Measurements from ENCODE around the gene POC1A. TPM values are rescaled to one million over a fixed set of nuclear protein-coding genes. Genes with fewer than 3 reads are reported as not detected.

Gene POC1A
- total RNA-seq, 1 experiment from 2014 or later, result 29.0 TPM

DNA sequence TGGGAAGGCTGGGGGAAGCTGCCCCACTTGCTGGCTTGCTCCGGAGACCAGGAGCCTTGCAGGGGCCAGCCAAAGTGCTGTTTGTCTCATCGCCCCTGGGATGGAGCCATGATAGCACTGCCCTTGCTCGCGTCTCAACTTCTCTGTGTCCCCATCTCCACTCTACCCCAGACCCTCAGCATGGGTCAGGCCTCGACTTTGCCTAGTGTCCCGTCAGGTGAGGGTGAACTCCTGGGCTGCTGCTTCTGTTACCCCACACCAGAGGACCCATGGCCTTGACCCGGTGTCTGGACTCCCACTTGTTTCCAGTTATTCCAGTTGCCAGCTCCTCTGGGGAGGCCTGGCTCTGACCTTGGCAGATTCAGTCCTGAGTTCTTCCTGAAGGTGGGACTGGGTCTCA is 61.3 kb downstream of the POC1A start:
- Histone ChIP-seq H2AK5ac (ENCODE audit: insufficient read length, low read length) (no peak overlapping the region), H2BK12ac (ENCODE audit: insufficient read length, low read depth, low read length) (no peak overlapping the region), H3K56ac (ENCODE audit: insufficient read length, low read depth, low read length) (no peak overlapping the region), H4K5ac (ENCODE audit: insufficient read length, low read depth, low read length) (no peak overlapping the region), H3K27ac (ENCODE audit: insufficient read length, low read depth, low read length) (no peak overlapping the region), H3K4ac (ENCODE audit: low read depth, low read length) (no peak overlapping the region), H3K27me3 (ENCODE audit: insufficient read depth, low read length) (no peaks in the 10 kb centered on the region), H3K4me2 (ENCODE audit: insufficient read depth, insufficient read length, low read length) (no peak overlapping the region), H3K23me2 (ENCODE audit: insufficient read length, low read depth, low read length, poor library complexity, severe bottlenecking) (no peaks in the 10 kb centered on the region), H2BK15ac (ENCODE audit: low read depth, low read length) (no peak overlapping the region), H2BK20ac (ENCODE audit: low read depth, low read length, poor library complexity, severe bottlenecking) (no peak overlapping the region), H4K8ac (replicated peaks; ENCODE audit: insufficient read length, low read depth, low read length) (no peak overlapping the region), H2BK5ac (ENCODE audit: insufficient read length, low read length) (no peak overlapping the region), H3K79me1 (ENCODE audit: insufficient read depth, low read depth, low read length, poor library complexity, severe bottlenecking) (no peaks in the 10 kb centered on the region), H3K4me1 (ENCODE audit: insufficient read depth, low read length) (no peaks in the 10 kb centered on the region), H3K23ac (ENCODE audit: insufficient read length, low read depth, low read length) (no peak overlapping the region), H4K91ac (ENCODE audit: insufficient read length, low read depth, low read length) (no peak overlapping the region), H3K9me3 (ENCODE audit: control insufficient read depth, low read depth, low read length) (no peaks in the 10 kb centered on the region), H3K14ac (ENCODE audit: insufficient read depth, low read length) (no peak overlapping the region), H2BK120ac (ENCODE audit: low read depth, low read length, poor library complexity, severe bottlenecking) (no peak overlapping the region), H3T11ph (ENCODE audit: low read length) (no peak overlapping the region), H3K79me2 (ENCODE audit: insufficient read depth, low read length) (no peaks in the 10 kb centered on the region), H3K18ac (ENCODE audit: insufficient read length, low read depth, low read length) (no peak overlapping the region), H3K9ac (ENCODE audit: extremely low read depth, insufficient read length, low read length) (no peak overlapping the region), H2AFZ (ENCODE audit: low read length) (no peak overlapping the region), H4K20me1 (ENCODE audit: control insufficient read depth, insufficient read depth, insufficient read length) (no peaks in the 10 kb centered on the region)
- Mint-ChIP-seq H3K36me3 (ENCODE audit: insufficient read depth in 1 of 3, low read depth in 3 of 3) (peaks cover 10 to 27% (median 23%) of the 10 kb centered on the region in 3 experiments; a peak in 6 of 7 replicates), H3K27ac (peak overlapping the region in 1 of 3 experiments; percentile 34; a peak in 2 of 7 replicates), H3K27me3 (ENCODE audit: low read depth) (no peaks in the 10 kb centered on the region), H3K9me3 (no peaks in the 10 kb centered on the region), H3K4me1 (peaks cover 6 to 23% of the 10 kb centered on the region in 2 experiments), H3K4me3 (no peak overlapping the region)
- WGBS (ENCODE audit: extremely low coverage, insufficient read length, low lambda C conversion rate), result no CpG with 5 or more reads among the region's 7 CpGs
- DNase-seq, result no peak
- TF ChIP-seq, protein P1, sequence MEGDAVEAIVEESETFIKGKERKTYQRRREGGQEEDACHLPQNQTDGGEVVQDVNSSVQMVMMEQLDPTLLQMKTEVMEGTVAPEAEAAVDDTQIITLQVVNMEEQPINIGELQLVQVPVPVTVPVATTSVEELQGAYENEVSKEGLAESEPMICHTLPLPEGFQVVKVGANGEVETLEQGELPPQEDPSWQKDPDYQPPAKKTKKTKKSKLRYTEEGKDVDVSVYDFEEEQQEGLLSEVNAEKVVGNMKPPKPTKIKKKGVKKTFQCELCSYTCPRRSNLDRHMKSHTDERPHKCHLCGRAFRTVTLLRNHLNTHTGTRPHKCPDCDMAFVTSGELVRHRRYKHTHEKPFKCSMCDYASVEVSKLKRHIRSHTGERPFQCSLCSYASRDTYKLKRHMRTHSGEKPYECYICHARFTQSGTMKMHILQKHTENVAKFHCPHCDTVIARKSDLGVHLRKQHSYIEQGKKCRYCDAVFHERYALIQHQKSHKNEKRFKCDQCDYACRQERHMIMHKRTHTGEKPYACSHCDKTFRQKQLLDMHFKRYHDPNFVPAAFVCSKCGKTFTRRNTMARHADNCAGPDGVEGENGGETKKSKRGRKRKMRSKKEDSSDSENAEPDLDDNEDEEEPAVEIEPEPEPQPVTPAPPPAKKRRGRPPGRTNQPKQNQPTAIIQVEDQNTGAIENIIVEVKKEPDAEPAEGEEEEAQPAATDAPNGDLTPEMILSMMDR (conservative IDR thresholded peaks at IDR 0.05), result no peak

Measured in H9 (cell line).